Measurements from ENCODE around the gene MCC. TPM values are rescaled to one million over a fixed set of nuclear protein-coding genes. Genes with fewer than 3 reads are reported as not detected.
A peak's percentile ranks its signal among the peaks of the same experiment; 100 is the strongest.

The MCC gene
- total RNA-seq, 1 donor from 2014 or later: 18.9 TPM

GRCh38 chr5:113215401-113216060 lies 272.7 kb downstream of the MCC start:
- DNase-seq (ENCODE audit: low spot score, unreplicated experiment): no peak
- Mint-ChIP-seq H3K27ac (peak overlapping the region; percentile 4), H3K4me3 (ENCODE audit: low read depth) (no peak overlapping the region), H3K36me3 (ENCODE audit: insufficient read depth) (no peaks in the 10 kb centered on the region), H3K27me3 (no peaks in the 10 kb centered on the region), H3K4me1 (ENCODE audit: low read depth) (peaks cover 24% of the 10 kb centered on the region), H3K9me3 (ENCODE audit: low read depth) (no peaks in the 10 kb centered on the region)
- TF ChIP-seq, protein P1, sequence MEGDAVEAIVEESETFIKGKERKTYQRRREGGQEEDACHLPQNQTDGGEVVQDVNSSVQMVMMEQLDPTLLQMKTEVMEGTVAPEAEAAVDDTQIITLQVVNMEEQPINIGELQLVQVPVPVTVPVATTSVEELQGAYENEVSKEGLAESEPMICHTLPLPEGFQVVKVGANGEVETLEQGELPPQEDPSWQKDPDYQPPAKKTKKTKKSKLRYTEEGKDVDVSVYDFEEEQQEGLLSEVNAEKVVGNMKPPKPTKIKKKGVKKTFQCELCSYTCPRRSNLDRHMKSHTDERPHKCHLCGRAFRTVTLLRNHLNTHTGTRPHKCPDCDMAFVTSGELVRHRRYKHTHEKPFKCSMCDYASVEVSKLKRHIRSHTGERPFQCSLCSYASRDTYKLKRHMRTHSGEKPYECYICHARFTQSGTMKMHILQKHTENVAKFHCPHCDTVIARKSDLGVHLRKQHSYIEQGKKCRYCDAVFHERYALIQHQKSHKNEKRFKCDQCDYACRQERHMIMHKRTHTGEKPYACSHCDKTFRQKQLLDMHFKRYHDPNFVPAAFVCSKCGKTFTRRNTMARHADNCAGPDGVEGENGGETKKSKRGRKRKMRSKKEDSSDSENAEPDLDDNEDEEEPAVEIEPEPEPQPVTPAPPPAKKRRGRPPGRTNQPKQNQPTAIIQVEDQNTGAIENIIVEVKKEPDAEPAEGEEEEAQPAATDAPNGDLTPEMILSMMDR (IDR thresholded peaks at IDR 0.05; ENCODE audit: unreplicated experiment): no peak

DNA sequence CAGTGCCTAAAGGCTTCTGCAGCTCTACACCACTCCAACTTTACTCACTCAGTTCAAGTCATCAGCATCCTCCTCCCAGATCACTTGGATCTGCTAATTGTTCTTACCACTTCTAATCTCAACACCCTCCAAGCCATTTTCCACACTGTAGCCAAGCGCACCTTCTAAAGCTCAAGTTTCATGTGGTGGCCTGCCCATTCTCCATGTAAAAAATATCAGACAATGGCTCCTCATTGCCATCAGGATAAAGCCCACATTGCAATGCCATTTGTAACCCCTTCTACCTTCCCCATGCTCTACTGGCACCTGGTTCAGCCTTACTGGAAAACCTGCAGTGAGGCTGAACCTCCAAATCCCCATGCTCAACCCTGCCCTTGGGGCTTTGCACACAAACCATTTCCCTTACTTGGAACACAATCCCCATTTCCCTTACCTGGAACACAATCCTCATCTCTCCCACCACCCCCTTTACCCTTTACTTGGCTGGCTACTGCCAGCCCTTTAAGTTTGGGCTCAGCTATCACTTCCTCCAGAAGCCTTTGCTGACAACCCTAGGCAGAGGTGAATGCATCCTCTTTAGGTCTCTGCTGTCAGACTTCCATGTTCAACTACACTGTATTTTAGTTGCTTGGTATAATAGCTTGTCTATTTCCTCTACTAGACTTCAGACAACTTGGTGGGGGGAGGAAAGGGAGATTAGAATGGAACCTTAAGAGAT lies 273.5 kb downstream of the MCC start:
- Mint-ChIP-seq H3K27ac (no peak overlapping the region), H3K4me3 (ENCODE audit: low read depth) (no peak overlapping the region), H3K9me3 (ENCODE audit: low read depth) (no peaks in the 10 kb centered on the region), H3K4me1 (ENCODE audit: low read depth) (peaks cover 24% of the 10 kb centered on the region), H3K36me3 (ENCODE audit: insufficient read depth) (no peaks in the 10 kb centered on the region), H3K27me3 (no peaks in the 10 kb centered on the region)
- DNase-seq (ENCODE audit: low spot score, unreplicated experiment): no peak
- TF ChIP-seq, protein P1 (IDR thresholded peaks at IDR 0.05; ENCODE audit: unreplicated experiment): no peak

GRCh38 chr5:113213551-113214425 lies 274.5 kb downstream of the MCC start:
- H3K36me3 Mint-ChIP-seq (ENCODE audit: insufficient read depth): no peaks in the 10 kb centered on the region
- no peaks in the 10 kb centered on the region for H3K27me3 Mint-ChIP-seq
- H3K9me3 Mint-ChIP-seq (ENCODE audit: low read depth): no peaks in the 10 kb centered on the region
- H3K4me1 Mint-ChIP-seq (ENCODE audit: low read depth): peaks cover 18% of the 10 kb centered on the region
- no peak overlapping the region for H3K27ac Mint-ChIP-seq
- no peak for DNase-seq (ENCODE audit: low spot score, unreplicated experiment)
- TF ChIP-seq, protein P1 (IDR thresholded peaks at IDR 0.05; ENCODE audit: unreplicated experiment): no peak
- H3K4me3 Mint-ChIP-seq (ENCODE audit: low read depth): no peak overlapping the region

DNA sequence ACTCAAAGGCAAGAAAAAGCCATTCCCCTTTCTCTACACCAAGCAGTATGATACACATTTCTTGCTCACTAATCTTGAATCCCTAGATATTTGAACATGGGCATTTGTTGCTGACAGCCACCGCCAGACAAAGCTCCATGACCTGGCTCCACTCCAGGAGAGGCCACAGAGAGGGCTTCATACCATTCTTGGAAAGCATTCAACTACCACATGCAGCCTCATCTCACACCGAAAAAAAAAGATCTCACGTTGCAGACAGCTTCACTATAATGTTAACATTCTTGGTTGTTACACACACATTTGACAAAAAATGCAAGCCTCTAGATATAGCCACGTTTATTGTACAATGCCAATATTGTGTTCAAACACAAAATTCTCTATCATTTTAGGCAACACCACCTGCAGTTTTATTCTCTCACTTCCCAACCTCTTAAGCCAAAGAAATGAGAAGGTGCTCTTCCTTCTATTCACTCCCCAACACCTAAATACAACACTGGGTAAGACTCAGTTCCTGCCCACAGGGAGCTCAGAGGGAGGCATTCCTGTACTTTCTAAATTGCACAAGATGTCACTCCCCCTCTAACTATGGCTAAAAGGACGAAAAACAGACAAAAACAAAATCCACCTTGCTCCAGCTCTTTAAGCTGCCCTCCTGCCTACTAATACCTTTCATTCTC lies 275.9 kb downstream of the MCC start:
- no peak for DNase-seq (ENCODE audit: low spot score, unreplicated experiment)
- no peak overlapping the region for H3K4me3 Mint-ChIP-seq (ENCODE audit: low read depth)
- H3K27ac Mint-ChIP-seq: no peak overlapping the region
- H3K4me1 Mint-ChIP-seq (ENCODE audit: low read depth): peaks cover 5% of the 10 kb centered on the region
- TF ChIP-seq, protein P1 (IDR thresholded peaks at IDR 0.05; ENCODE audit: unreplicated experiment): no peak
- no peaks in the 10 kb centered on the region for H3K9me3 Mint-ChIP-seq (ENCODE audit: low read depth)
- H3K36me3 Mint-ChIP-seq (ENCODE audit: insufficient read depth): no peaks in the 10 kb centered on the region
- no peaks in the 10 kb centered on the region for H3K27me3 Mint-ChIP-seq

- DNase-seq (ENCODE audit: low spot score, unreplicated experiment): no peak
- TF ChIP-seq, protein P1 (IDR thresholded peaks at IDR 0.05; ENCODE audit: unreplicated experiment): no peak
- no peak overlapping the region for H3K27ac Mint-ChIP-seq
- peaks cover 4% of the 10 kb centered on the region for H3K4me1 Mint-ChIP-seq (ENCODE audit: low read depth)
- H3K36me3 Mint-ChIP-seq (ENCODE audit: insufficient read depth): no peaks in the 10 kb centered on the region
- no peaks in the 10 kb centered on the region for H3K9me3 Mint-ChIP-seq (ENCODE audit: low read depth)
- no peak overlapping the region for H3K4me3 Mint-ChIP-seq (ENCODE audit: low read depth)
- H3K27me3 Mint-ChIP-seq: no peaks in the 10 kb centered on the region
These were observed 278.8 kb downstream of the MCC start for GRCh38 chr5:113209498-113209897.

Measured in progenitor cell of endocrine pancreas (in vitro differentiated cells).